Muscle layer of duodenum (tissue), 2 donors: ENCODE results near the gene MS4A18.

Experiments
- H3K27ac ChIP-seq: one replicate; pipeline ENCODE4 v1.7.0; 2013; ENCODE audit warnings: mild to moderate bottlenecking, low read length
- H3K27me3 ChIP-seq: one replicate; pipeline ENCODE4 v1.7.0; 2013; ENCODE audit warnings: low read depth, mild to moderate bottlenecking, control low read depth, low read length
- H3K36me3 ChIP-seq, 2 donors: one replicate each; pipeline ENCODE4 v1.7.0; 2013; ENCODE audit warnings: low read length in 2 of 2, control low read depth in 1 of 2, mild to moderate bottlenecking in 1 of 2; ENCODE audit not compliant: insufficient read depth in 2 of 2, control insufficient read depth in 1 of 2
- H3K4me1 ChIP-seq, 2 donors: one replicate each; pipeline ENCODE4 v1.7.0; 2013; ENCODE audit warnings: low read length in 2 of 2, mild to moderate bottlenecking in 2 of 2, control low read depth in 1 of 2, moderate library complexity in 1 of 2; ENCODE audit not compliant: insufficient read depth in 2 of 2, control insufficient read depth in 1 of 2
- H3K4me3 ChIP-seq, 2 donors: one replicate each; pipeline ENCODE4 v1.7.0; 2013; ENCODE audit warnings: low read length in 2 of 2, low read depth in 1 of 2, mild to moderate bottlenecking in 1 of 2
- H3K9me3 ChIP-seq, 2 donors: one replicate each; pipeline ENCODE4 v1.7.0; 2013; ENCODE audit warnings: low read length in 2 of 2, control low read depth in 1 of 2, mild to moderate bottlenecking in 1 of 2; ENCODE audit not compliant: control insufficient read depth in 1 of 2
- donor health status: healthy.

MS4A18 gene

DNA sequence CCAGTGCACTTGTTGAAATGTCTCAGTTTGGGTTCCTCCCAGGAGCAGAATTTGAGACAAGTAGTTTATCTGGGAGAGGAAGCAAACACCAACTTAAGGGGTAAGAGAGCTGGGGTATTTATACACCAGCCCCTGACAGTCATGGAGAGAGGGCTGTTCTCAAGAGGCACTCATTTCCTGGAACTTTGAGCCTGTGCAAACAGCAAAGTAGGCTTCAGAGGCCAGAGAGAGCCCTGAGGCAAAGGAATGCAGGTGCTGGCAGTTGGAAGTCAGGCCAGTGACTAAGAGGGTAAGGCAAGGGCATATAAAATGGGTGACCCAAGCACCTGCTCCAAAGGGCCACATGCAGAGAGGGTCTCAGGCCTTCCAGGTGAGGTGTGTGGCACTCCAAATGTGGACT is 16.1 kb downstream of the MS4A18 start:
- no peaks in the 10 kb centered on the region for H3K27me3 ChIP-seq
- peaks cover 0 to 23% of the 10 kb centered on the region in 2 donors for H3K9me3 ChIP-seq
- no peak overlapping the region for H3K27ac ChIP-seq
- H3K4me1 ChIP-seq, result no peaks in the 10 kb centered on the region
- no peaks in the 10 kb centered on the region for H3K36me3 ChIP-seq
- no peak overlapping the region for H3K4me3 ChIP-seq

DNA sequence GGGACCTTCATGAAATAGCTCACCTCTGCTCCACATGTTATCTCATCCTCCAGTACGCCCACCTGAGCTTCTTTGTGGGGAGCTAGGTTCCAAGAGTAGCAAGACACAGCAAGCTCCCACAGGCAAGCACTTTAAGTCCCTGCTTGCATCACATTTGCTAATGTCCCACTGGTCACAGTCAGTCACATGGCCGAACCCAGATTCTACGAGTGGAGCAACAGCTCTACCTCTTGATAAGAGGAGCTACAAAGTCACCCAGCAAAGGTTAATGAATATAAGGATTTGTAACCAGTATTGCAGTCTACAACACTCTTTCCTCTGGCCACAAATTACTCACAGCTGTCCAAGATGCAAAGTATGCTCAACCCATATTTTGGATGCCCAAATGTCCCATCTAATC is 16.9 kb downstream of the MS4A18 start:
- no peak overlapping the region for H3K4me3 ChIP-seq
- H3K27ac ChIP-seq, result no peak overlapping the region
- H3K27me3 ChIP-seq, result no peaks in the 10 kb centered on the region
- no peaks in the 10 kb centered on the region for H3K4me1 ChIP-seq
- H3K36me3 ChIP-seq, result no peaks in the 10 kb centered on the region
- H3K9me3 ChIP-seq, result peaks cover 0 to 23% of the 10 kb centered on the region in 2 donors

DNA sequence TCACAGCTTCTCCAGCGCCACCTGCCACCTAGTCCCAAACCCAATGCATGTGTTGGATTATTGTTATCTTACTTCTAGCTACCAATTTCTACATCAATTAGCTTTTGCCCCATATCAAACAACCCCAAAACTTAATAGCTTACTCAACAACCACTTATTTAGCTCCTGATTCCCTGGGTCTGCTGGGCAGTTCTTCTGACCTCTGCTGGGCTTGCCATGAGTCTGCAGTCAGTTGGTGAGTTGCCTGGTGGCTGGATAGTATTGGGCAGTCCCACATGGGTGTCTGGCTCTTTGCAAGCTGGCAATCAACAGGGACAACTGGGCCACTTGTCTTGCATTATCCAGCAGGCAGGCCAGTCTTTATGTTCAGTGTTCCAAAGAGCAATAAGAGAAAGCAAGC is 18.5 kb downstream of the MS4A18 start:
- Histone ChIP-seq H3K36me3 (no peaks in the 10 kb centered on the region), H3K27ac (no peak overlapping the region), H3K4me1 (no peaks in the 10 kb centered on the region), H3K4me3 (no peak overlapping the region), H3K9me3 (peaks cover 0 to 23% of the 10 kb centered on the region in 2 donors), H3K27me3 (no peaks in the 10 kb centered on the region)

DNA sequence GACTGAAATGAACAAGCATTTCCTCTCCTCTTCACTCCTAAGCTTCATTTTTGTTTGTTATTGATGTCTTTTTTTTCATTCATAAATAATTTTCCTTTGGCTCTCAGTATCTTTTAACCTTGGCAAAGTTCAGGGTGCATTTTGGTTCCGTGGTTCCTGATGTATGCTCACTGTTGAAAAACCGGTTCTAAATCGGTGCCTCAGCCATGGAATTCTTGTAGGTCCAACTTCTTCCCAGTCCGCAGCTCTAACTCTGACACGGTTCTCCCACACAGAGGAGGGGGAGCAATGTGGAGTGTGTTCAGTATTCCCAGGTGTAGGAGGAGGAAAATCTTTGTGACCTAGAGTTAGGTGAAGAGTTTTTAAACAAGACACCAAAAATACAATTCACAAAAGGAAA is 19.6 kb downstream of the MS4A18 start:
- peaks cover 0 to 23% of the 10 kb centered on the region in 2 donors for H3K9me3 ChIP-seq
- H3K4me1 ChIP-seq, result no peaks in the 10 kb centered on the region
- no peak overlapping the region for H3K27ac ChIP-seq
- no peak overlapping the region for H3K4me3 ChIP-seq
- H3K36me3 ChIP-seq, result no peaks in the 10 kb centered on the region
- H3K27me3 ChIP-seq, result no peaks in the 10 kb centered on the region

DNA sequence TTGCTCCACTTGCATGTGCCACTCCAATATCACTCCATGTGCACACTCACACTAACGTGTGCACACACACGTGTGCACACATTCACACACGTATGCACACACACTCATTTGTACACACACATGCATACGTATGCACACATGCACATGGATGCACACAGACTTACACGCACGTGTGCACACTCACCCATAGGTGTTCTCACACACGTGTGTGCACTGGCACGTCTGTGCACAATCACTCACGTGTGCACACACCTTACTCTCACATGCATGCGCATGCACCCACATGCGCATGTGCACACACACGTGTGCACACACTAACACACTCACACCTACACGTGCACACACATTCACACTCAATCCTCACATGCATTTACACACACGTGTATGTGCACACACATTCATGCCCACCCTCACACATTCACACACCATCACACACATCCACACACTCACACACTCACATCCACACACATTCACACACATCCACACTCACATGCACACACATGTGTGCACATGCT is 22.9 kb downstream of the MS4A18 start:
- Histone ChIP-seq H3K27ac (no peak overlapping the region), H3K27me3 (no peaks in the 10 kb centered on the region), H3K4me3 (no peak overlapping the region), H3K4me1 (no peaks in the 10 kb centered on the region), H3K36me3 (no peaks in the 10 kb centered on the region), H3K9me3 (peaks cover 0 to 6% of the 10 kb centered on the region in 2 donors)

DNA sequence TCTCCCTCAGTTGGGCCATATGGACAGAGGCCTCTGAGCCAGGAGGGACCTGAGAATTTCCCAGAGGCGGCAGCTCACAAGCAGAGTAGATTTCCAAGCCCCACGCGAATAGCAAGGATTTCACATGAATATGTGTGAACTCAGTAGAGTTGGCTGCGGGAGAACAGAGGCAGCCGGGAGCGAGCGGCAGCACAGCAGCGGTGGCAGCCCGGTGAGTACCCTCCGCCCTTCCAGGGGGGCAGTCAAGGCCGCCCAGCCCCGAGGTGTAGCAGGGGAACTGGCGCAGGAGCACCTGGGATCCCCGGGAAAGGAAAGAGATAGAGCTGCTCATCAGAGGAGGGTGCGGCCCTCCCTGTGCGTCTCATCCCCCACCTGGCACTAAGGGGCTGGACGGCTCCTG is 23.7 kb downstream of the MS4A18 start:
- no peaks in the 10 kb centered on the region for H3K4me1 ChIP-seq
- no peak overlapping the region for H3K27ac ChIP-seq
- H3K27me3 ChIP-seq, result no peaks in the 10 kb centered on the region
- H3K4me3 ChIP-seq, result no peak overlapping the region
- H3K9me3 ChIP-seq, result peaks cover 0 to 2% of the 10 kb centered on the region in 2 donors
- no peaks in the 10 kb centered on the region for H3K36me3 ChIP-seq

DNA sequence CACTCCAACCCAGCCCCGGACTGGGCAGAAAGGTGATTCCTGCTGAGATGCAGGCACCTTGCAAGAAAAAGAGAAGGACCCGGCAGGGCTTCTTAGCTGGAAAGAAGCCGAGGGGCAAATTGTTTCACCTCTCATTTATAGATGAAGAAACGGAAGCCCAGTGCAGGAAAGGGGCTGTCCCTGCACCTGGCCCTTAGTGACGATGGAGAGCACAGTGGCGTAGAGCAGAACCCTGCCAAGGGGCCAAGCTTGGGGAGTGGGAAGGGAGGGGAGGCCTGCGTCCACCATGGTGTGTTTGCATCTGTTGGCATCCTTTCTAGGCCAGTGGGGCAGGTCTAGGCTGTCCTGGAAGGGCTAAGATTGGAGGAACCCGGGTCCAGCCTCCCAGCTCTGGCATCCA is 24.3 kb downstream of the MS4A18 start:
- Histone ChIP-seq H3K27me3 (no peaks in the 10 kb centered on the region), H3K9me3 (peaks cover 0 to 4% of the 10 kb centered on the region in 2 donors), H3K4me3 (no peak overlapping the region), H3K36me3 (no peaks in the 10 kb centered on the region), H3K27ac (no peak overlapping the region), H3K4me1 (no peaks in the 10 kb centered on the region)

DNA sequence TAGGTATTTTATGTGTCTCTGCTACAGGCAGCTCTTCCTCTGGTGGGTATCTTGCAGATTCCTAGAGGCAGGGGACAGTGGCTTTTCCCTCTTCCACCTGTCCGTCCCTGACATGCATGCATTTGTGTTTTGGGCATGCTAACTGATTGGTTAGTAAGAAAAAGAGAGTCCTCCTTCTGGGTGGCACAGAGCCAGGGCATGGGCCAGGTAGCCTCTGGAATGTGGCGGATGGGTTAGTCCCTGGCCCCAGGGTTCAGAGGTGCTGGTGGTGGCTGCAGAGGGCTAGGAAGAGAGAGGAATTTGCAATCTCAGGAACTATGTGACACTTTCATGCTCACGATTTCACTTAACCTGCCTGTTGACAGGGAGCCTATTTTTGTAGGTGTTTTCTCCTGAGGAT is 26.4 kb downstream of the MS4A18 start:
- H3K9me3 ChIP-seq, result peaks cover 0 to 4% of the 10 kb centered on the region in 2 donors
- no peaks in the 10 kb centered on the region for H3K36me3 ChIP-seq
- H3K4me1 ChIP-seq, result no peaks in the 10 kb centered on the region
- H3K27me3 ChIP-seq, result no peaks in the 10 kb centered on the region
- H3K4me3 ChIP-seq, result no peak overlapping the region
- H3K27ac ChIP-seq, result no peak overlapping the region

DNA sequence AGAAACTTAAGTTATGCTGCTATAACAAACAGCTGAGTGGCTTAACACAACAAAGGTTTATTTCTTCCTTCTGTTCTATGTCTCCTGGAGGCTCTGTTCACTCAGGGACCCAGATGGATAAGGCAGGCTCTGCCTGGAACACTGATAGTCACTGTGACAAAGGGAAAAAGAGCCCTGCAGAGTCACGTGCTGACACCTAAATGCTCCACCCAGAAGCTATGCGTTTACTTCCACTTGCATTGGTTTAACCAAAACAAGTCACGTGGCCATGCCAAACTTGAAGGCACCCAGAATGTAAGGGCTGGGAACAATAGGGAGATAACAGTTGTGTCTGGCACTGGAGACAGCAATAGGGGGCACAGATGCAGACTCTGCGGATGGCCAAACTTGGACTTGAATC is 28.8 kb downstream of the MS4A18 start:
- H3K4me3 ChIP-seq, result no peak overlapping the region
- H3K9me3 ChIP-seq, result peaks cover 0 to 4% of the 10 kb centered on the region in 2 donors
- no peaks in the 10 kb centered on the region for H3K36me3 ChIP-seq
- no peaks in the 10 kb centered on the region for H3K27me3 ChIP-seq
- H3K4me1 ChIP-seq, result no peaks in the 10 kb centered on the region
- H3K27ac ChIP-seq, result no peak overlapping the region

DNA sequence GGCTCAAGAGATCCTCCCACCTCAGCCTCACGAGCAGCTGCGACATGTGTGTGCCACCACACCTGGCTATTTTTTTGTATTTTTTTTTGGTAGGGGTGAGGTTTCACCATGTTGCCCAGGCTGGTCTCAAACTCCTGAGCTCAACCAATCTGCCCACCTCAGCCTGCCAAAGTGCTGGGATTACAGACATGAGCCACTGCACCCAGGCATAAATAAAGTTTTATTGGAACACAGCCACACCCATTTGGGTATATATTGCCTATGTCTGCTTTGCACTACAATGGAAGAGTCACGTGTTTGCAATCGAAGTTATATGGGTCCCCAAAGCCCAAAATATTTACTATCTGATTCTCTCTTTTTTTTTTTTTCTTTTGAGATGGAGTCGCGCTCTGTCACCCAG is 30.4 kb downstream of the MS4A18 start:
- Histone ChIP-seq H3K27me3 (no peaks in the 10 kb centered on the region), H3K27ac (no peak overlapping the region), H3K4me1 (no peaks in the 10 kb centered on the region), H3K4me3 (no peak overlapping the region), H3K36me3 (no peaks in the 10 kb centered on the region), H3K9me3 (peaks cover 0 to 4% of the 10 kb centered on the region in 2 donors)

DNA sequence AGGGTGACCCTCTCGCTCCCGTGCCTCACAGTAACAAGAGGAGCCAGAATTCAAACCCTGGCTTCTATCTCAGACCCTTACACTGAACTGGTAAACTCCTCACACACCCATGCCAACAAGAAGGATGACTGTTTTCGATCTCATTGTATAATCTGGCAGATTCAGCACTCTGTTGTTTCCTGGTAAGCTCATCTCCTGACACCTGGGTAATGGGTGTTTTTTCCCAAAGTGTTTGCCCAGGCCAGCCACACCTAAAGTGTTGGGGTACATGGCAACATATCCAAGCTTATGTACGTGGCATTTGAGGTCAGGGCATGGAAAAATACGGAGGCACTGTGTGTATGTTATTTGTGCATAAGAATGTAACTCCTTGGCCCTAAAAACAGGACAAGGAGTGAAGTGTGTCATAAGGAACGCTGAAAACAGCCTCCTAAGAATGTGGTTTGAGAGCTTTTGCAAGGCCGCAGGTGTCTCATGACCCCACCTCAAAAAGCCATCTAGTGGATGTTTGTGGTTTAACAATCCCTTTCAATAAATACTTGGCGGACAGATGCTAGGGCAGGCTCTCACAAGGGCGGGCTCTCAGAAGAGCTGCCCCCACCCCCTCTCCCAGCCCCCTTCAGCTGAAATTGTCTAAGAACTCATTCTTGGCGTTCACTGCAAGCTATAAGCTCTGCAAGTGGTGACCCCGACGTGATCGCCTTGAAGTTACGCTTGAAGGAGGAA is 31.9 kb downstream of the MS4A18 start, which contains the start of gene MS4A15:
MS4A15 (plus strand) TSS at position 561 of the 726 bp plus-strand sequence. CDS start 6,867 bp downstream, outside the sequence.
- no peak within 1 kb of the TSS for H3K4me3 ChIP-seq
- H3K36me3 ChIP-seq, result no peaks in the 10 kb centered on the region
- H3K27me3 ChIP-seq, result no peaks in the 10 kb centered on the region
- H3K27ac ChIP-seq, result no peak within 1 kb of the TSS
- peaks cover 0 to 4% of the 10 kb centered on the region in 2 donors for H3K9me3 ChIP-seq
- H3K4me1 ChIP-seq, result no peaks in the 10 kb centered on the region
